MM.1S (cell line): ENCODE results near the gene MYL10.

ENCODE experiments used
- CTCF ChIP-seq: fragments of 300-600 bp; sonication (generic); IDR thresholded peaks from 2 replicates; pipeline ENCODE4 v1.5.1; 2016; ENCODE audit warnings: antibody characterized with exemption, low read length, mixed read lengths
- EZH2 ChIP-seq: fragments of 300-600 bp; sonication (generic); optimal IDR thresholded peaks from 2 replicates; pipeline ENCODE3; 2017; ENCODE audit warnings: low read depth, mild to moderate bottlenecking, antibody characterized with exemption, low read length, mixed read lengths

- TF ChIP-seq EZH2 (no peak), CTCF (no peak)
Observed at GRCh38 chr7:101678658-101679057, 49.6 kb upstream of the MYL10 start.
